IMR-90 (cell line): Measurements from ENCODE around the gene FHAD1. TPM values are rescaled to one million over a fixed set of nuclear protein-coding genes. Genes with fewer than 3 reads are reported as not detected.
"Not testable (repeated sequence)": the region's sequence is repeated elsewhere in the genome, so short reads cannot be mapped to it uniquely, and the experiment has no call there.

Experiments
- ATAC-seq: fragments of 200-7000 bp; cut with Tn5 transposase; 2 replicates; pipeline ENCODE4 v1.9.1; 2020; ENCODE audit warnings: low read depth, mild to moderate bottlenecking, moderate library complexity
- BruUV-seq: library from RNA; stranded (reverse); fragments of 400-500 nt; replicated peaks from 2 replicates; lab custom pipeline; 2021; lab: Mats Ljungman, UMichigan
- CTCF ChIA-PET: fragments of 300-600 bp; formaldehyde crosslinking; extraction: SDS; loops from one replicate; lab custom pipeline; 2021; ENCODE audit warnings: antibody characterized with exemption; lab: Yijun Ruan, JAX
- POLR2A ChIA-PET: fragments of 300-600 bp; sonication (Branson Sonifier 250); formaldehyde crosslinking; loops from one replicate; lab custom pipeline; 2022; ENCODE audit warnings: antibody characterized with exemption; ENCODE audit not compliant: unreplicated experiment; lab: Charles Lee
- DNase-seq: peaks from one replicate; pipeline ENCODE4 v3.0.0; 2013
- H2AFZ ChIP-seq: replicated peaks from 2 replicates; pipeline ENCODE3; 2013; ENCODE audit warnings: low read length, mild to moderate bottlenecking; ENCODE audit not compliant: poor library complexity
- H2AK5ac ChIP-seq: 2 replicates; pipeline ENCODE4 v1.6.1; 2013; ENCODE audit warnings: low read depth, low read length, inconsistent platforms
- H2AK9ac ChIP-seq: replicated peaks from 2 replicates; pipeline ENCODE3; 2013; ENCODE audit warnings: mild to moderate bottlenecking, low read depth, low read length, moderate library complexity; ENCODE audit not compliant: poor library complexity
- H2BK120ac ChIP-seq: 2 replicates; pipeline ENCODE4 v1.6.1; 2013; ENCODE audit warnings: low read depth, low read length, inconsistent platforms
- H2BK15ac ChIP-seq: 3 replicates; pipeline ENCODE4 v1.6.1; 2013; ENCODE audit warnings: low read depth, low read length, inconsistent platforms
- H2BK20ac ChIP-seq: 2 replicates; pipeline ENCODE4 v1.6.1; 2013; ENCODE audit warnings: low read depth, mild to moderate bottlenecking, inconsistent platforms, low read length, moderate library complexity
- H2BK5ac ChIP-seq: 2 replicates; pipeline ENCODE4 v1.6.1; 2013; ENCODE audit warnings: mild to moderate bottlenecking, low read depth, low read length, inconsistent platforms; ENCODE audit not compliant: poor library complexity, severe bottlenecking
- H3K14ac ChIP-seq: replicated peaks from 2 replicates; pipeline ENCODE4 v1.6.1; 2013; ENCODE audit warnings: low read depth, low read length, inconsistent platforms
- H3K18ac ChIP-seq: 2 replicates; pipeline ENCODE4 v1.6.1; 2013; ENCODE audit warnings: low read depth, low read length, control low read depth
- H3K23ac ChIP-seq: 2 replicates; pipeline ENCODE4 v1.6.1; 2013; ENCODE audit warnings: low read depth, low read length, inconsistent platforms
- H3K27ac ChIP-seq: 2 replicates; pipeline ENCODE4 v1.5.1; 2013; ENCODE audit warnings: mild to moderate bottlenecking, control low read depth, low read length; ENCODE audit not compliant: insufficient read depth
- H3K27me3 ChIP-seq: 2 replicates; pipeline ENCODE4 v1.6.1; 2013; ENCODE audit warnings: low read length; ENCODE audit not compliant: control insufficient read depth, insufficient read depth
- H3K36me3 ChIP-seq: 2 replicates; pipeline ENCODE4 v1.6.1; 2013; ENCODE audit warnings: low read length, mixed read lengths; ENCODE audit not compliant: control insufficient read depth, insufficient read depth
- H3K4ac ChIP-seq: 2 replicates; pipeline ENCODE4 v1.6.1; 2013; ENCODE audit warnings: low read depth, low read length, inconsistent platforms
- H3K4me1 ChIP-seq: 2 replicates; pipeline ENCODE4 v1.6.1; 2013; ENCODE audit warnings: low read length, mixed read lengths; ENCODE audit not compliant: control insufficient read depth, insufficient read depth
- H3K4me2 ChIP-seq: 2 replicates; pipeline ENCODE4 v1.6.1; 2013; ENCODE audit warnings: low read depth, mild to moderate bottlenecking, control low read depth, low read length, moderate library complexity
- H3K4me3 ChIP-seq: 2 replicates; pipeline ENCODE4 v1.5.1; 2013; ENCODE audit warnings: low read depth, mild to moderate bottlenecking, control low read depth, low read length, moderate library complexity; ENCODE audit not compliant: insufficient read depth
- H3K56ac ChIP-seq: 2 replicates; pipeline ENCODE4 v1.6.1; 2013; ENCODE audit warnings: low read length, inconsistent platforms; ENCODE audit not compliant: insufficient read depth; ENCODE audit errors: extremely low read depth
- H3K79me1 ChIP-seq, 2 experiments: 2 replicates each; pipeline ENCODE4 v1.6.1; 2013; ENCODE audit warnings: low read length in 2 of 2, inconsistent platforms in 1 of 2, low read depth in 1 of 2
- H3K9ac ChIP-seq: 2 replicates; pipeline ENCODE4 v1.6.1; 2013; ENCODE audit warnings: low read depth, low read length, control low read depth
- H3K9me1 ChIP-seq: 2 replicates; pipeline ENCODE4 v1.6.1; 2013; ENCODE audit warnings: low read length, inconsistent platforms; ENCODE audit not compliant: insufficient read depth
- H3K9me3 ChIP-seq: 2 replicates; pipeline ENCODE4 v1.6.1; 2013; ENCODE audit warnings: low read length; ENCODE audit not compliant: control insufficient read depth, insufficient read depth
- H4K20me1 ChIP-seq: 2 replicates; pipeline ENCODE4 v1.6.1; 2013; ENCODE audit warnings: low read length, inconsistent platforms; ENCODE audit not compliant: insufficient read depth
- H4K5ac ChIP-seq: 2 replicates; pipeline ENCODE4 v1.6.1; 2013; ENCODE audit warnings: mild to moderate bottlenecking, low read depth, low read length, control low read depth
- H4K8ac ChIP-seq, 2 experiments: 2 replicates each; pipeline ENCODE4 v1.6.1; 2013; ENCODE audit warnings: low read depth in 2 of 2, low read length in 2 of 2, control low read depth in 1 of 2, inconsistent platforms in 1 of 2
- H4K91ac ChIP-seq: 2 replicates; pipeline ENCODE4 v1.6.1; 2013; ENCODE audit warnings: low read depth, low read length, inconsistent platforms; ENCODE audit not compliant: insufficient read depth
- CEBPB ChIP-seq: IDR thresholded peaks from 2 replicates; pipeline ENCODE4 v1.6.1; 2012; ENCODE audit warnings: low read depth, low read length, improper control_type of control experiment
- WGBS, 2 experiments: methylation state at CpG; one replicate each; pipeline versions ENCODE4 v1.1.5 to v1.1.7; 2013; ENCODE audit warnings: missing lambda C conversion rate in 2 of 2; ENCODE audit not compliant: insufficient read length in 1 of 2; ENCODE audit errors: extremely low coverage in 2 of 2; 5-methylcytosine and 5-hydroxymethylcytosine counted together
- dilution Hi-C: fragments of 300-500 bp; cut with HindIII; formaldehyde crosslinking; loops from one replicate; pipeline ENCODE4 v1.14.3; 2018; ENCODE audit warnings: low sequenced_read_pairs; ENCODE audit not compliant: unreplicated experiment
- in situ Hi-C: fragments of 300-500 bp; cut with MboI; formaldehyde crosslinking; loops from 3 replicates; pipeline ENCODE4 v1.14.3; 2019; ENCODE audit warnings: low sequenced_read_pairs, inconsistent platforms, mixed read lengths
- intact Hi-C: fragments of 100-400 bp; cut with micrococcal nuclease; formaldehyde crosslinking; loops from 2 replicates; pipeline ENCODE4 v1.10.0; 2022
- polyA plus RNA-seq, 3 experiments: library from polyadenylated mRNA; depleted of rRNA; stranded (reverse); fragments of >200 nt; gene quantifications; 2 replicates each; pipeline ENCODE4 v1.2.3, GENCODE V29; 2012; ENCODE audit warnings: low replicate concordance in 1 of 3
- total RNA-seq: library from RNA; depleted of rRNA; stranded (reverse); fragments of >200 nt; gene quantifications from 2 replicates; pipeline ENCODE4 v1.2.3, GENCODE V29; 2012

The FHAD1 gene
- total and polyA plus RNA-seq, 2 of the 4 experiments (the other 2 are of a cell fraction): not detected

- CTCF ChIA-PET: interaction anchor here (0.5 to 2.1 kb wide), 2 partner anchors 104 to 296 kb away, joined by 4 to 13 read pairs; no protein-coding TSS in a partner anchor
- ATAC-seq, intact Hi-C loops, H4K5ac ChIP-seq, BruUV-seq, H3K14ac ChIP-seq, H3K36me3 ChIP-seq, H3K4me3 ChIP-seq, H3K9ac ChIP-seq, H3K9me3 ChIP-seq, H3K23ac ChIP-seq, H2BK15ac ChIP-seq, H2AFZ ChIP-seq, H3K4ac ChIP-seq, H2BK20ac ChIP-seq, H3K56ac ChIP-seq, H3K18ac ChIP-seq, H2BK5ac ChIP-seq, H3K4me2 ChIP-seq, H2AK9ac ChIP-seq, dilution Hi-C loops, H2AK5ac ChIP-seq, H3K27me3 ChIP-seq, H4K91ac ChIP-seq, H3K27ac ChIP-seq, DNase-seq, H4K8ac ChIP-seq, H2BK120ac ChIP-seq, POLR2A ChIA-PET: not testable (repeated sequence)
- Histone ChIP-seq H4K20me1 (peaks cover 12% of the 10 kb centered on the region), H3K4me1 (peaks cover 24% of the 10 kb centered on the region), H3K9me1 (peaks cover 10% of the 10 kb centered on the region), H3K79me1 (peaks cover 2 to 34% of the 10 kb centered on the region in 2 experiments; a peak in 1 of 4 replicates)
- WGBS, 2 experiments: 100% methylated on average over 1 of the region's 11 CpGs; no CpG with 5 or more reads in 1 of the 2 experiments
- in situ Hi-C loops: loop anchor here (5.0 to 10.0 kb wide), 2 partner anchors 101 to 273 kb away; partner anchors contain the start of gene TMEM51
- TF ChIP-seq CEBPB: 0 out of 2 replicates have a peak, but pooled peaks have one; percentile 39
These were observed 181.2 kb downstream of the FHAD1 start for GRCh38 chr1:15428252-15428651.
